ENCODE results near the gene HOXC11.

HOXC11 gene

GRCh38 chr12:54025499-54026405 lies 52.8 kb downstream of the HOXC11 start:
- no peak for DNase-seq

GRCh38 chr12:54026640-54027441 lies 53.9 kb downstream of the HOXC11 start:
- no peak for DNase-seq

Data from activated T-cell treated with anti-CD3 and anti-CD28 coated beads for 4 hours (primary cell).